HG02588 (cell line): ENCODE data around the gene HOTAIR.

Experiments
- ATAC-seq: cut with Tn5 transposase; IDR thresholded peaks from one replicate; pipeline ENCODE4 v1.9.1; 2021; ENCODE audit warnings: mild to moderate bottlenecking, moderate library complexity; ENCODE audit not compliant: unreplicated experiment

Gene HOTAIR

GRCh38 chr12:54011665-54012532, 37.1 kb upstream of the HOTAIR start:
- no peak for ATAC-seq

- ATAC-seq: no peak
Observed at GRCh38 chr12:54010972-54011664, 36.4 kb upstream of the HOTAIR start.

- ATAC-seq: no peak
Observed at GRCh38 chr12:54010053-54010971, 35.6 kb upstream of the HOTAIR start.

DNA sequence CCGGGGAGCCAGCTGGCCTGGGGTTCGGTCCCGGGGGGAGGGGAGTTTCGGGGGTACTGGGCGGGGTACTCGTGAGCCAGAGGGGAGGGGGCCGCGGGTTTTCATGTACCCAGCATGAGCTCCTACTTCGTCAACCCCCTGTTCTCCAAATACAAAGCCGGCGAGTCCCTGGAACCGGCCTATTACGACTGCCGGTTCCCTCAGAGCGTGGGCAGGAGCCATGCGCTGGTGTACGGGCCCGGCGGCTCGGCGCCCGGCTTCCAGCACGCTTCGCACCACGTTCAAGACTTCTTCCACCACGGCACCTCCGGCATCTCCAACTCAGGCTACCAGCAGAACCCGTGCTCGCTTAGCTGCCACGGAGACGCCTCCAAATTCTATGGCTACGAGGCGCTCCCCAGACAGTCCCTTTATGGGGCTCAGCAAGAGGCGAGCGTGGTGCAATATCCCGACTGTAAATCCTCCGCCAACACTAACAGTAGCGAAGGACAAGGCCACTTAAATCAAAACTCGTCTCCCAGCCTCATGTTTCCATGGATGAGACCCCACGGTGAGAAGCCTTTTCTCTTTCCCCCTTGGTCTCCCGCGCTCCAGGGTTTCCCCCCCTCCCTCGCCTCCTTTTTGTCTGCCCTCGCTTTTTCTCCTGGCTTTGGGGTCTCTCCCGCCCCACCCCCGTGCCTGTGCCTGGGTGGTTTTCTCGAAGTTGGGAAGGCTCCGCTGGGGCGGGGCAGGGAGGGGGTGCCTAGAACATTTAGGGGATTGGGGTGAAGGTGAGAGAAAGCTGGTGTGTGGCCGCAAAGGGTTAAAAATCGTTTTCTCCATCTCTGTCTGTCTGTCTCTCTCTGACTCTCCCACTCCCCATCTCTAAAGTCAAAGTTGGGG, 34.7 kb upstream of the HOTAIR start:
- no peak for ATAC-seq

- no peak for ATAC-seq
Observed at GRCh38 chr12:54008260-54008552, 33.5 kb upstream of the HOTAIR start.

GRCh38 chr12:54007538-54008259, 32.9 kb upstream of the HOTAIR start:
- ATAC-seq: no peak

DNA sequence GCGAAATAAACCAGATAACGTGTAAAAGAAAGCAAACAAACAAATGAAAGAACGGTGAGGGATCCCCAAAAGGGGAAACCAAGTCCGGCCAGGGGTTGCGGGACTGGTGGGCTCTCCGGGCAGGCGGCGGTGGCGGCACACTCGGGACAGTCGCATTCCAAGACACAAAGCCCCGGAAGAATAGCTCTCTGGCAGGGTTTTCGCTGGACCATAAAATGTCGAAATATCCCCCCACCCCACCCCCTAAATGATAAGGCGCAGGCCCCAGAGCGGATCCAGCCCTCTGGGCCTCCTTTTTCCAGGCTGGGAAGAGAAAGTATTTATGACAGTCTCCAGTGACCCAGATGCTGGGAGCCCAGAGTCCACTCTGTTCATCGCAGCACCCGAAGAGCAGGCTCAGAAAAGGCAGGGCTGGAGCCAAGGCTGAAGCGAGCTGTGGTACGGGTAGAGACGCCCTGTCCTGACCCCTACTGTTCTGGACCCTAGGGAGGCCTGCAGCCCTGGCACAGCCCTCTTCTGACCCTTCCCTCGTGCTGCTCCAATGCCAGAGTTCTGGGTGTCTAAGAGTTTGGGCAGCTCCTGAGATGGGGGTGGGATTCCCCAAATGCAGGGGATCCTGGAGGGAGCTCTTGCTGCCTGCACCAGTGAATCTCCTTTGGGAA, 31.9 kb upstream of the HOTAIR start:
- no peak for ATAC-seq

- peak; percentile 76 for ATAC-seq
Observed at GRCh38 chr12:54005853-54006558, 31.3 kb upstream of the HOTAIR start.

DNA sequence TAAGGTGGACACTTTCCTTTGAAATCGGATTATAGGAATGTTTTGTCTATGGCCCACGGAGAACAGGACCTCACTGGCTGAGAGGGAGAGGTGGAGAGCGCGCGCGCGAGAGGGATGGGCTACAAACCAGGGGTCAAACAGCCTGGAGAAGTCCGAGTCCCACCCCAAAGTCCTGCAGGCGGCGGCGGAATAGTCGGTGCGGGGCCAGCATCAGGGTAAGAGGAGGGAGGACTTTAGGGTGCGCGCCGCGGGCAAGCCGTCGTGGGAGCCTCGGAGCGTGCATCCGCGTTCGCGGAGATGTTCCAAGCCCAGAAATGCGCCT, 30.7 kb upstream of the HOTAIR start:
- ATAC-seq: no peak

- ATAC-seq: no peak
Observed at GRCh38 chr12:54004841-54005530, 30.2 kb upstream of the HOTAIR start.

DNA sequence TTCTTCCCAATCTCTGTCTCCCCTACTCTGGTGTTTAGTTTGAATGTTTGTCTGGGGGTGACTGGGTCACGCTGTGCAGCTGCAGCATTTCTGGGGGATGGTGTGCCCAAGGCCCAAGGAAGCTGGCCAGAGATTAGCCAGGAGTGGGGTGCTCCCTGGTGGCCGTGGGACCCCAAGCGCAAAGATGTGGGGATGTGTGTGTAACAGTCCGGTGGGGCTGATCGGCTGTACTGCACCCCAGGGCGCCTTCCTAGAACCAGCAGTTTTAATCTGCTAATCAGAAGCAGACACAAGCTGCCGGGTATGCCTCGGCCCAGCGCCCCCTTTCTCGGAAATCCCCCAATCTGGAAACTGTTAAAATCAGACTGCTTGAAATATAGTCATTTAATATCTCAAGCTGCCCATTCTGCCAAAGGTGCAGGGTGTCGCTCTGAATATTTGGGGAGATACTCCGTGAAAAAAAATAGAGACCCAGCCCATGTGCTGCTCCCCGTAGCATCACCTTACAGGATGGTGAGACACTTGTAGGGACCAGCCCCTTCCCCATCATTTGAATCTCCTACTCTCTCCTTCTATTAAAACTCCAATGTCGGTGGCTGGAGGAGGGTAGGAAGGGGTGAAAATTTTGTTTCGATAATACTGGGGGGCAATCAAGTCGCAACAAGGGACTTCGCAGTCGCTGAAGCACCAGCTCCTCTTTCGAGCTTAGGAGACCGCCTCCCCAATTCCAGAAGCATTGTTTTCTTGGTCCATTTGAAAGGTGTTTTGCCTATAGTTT, 29.5 kb upstream of the HOTAIR start:
- no peak for ATAC-seq

DNA sequence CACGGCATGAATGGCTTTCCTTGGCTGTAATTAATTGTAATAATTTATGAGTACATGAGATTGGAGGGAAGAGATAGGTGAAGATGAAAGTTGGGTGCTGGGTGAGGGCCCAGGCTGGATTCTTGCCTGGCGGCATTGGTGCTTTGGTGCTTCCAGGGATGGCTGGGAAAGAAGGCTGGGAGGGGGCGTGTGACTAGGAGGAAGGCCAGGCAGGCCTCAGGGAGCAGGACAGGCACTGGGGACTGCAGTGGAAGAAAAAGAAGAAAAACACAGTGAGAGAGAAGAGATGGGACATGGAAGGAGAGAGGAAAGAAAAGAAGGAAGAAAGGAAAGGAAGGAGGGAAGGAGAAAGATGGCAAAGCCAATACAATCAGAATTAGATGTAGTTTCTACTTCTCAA, 28.9 kb upstream of the HOTAIR start:
- no peak for ATAC-seq

GRCh38 chr12:54002915-54003389, 28.2 kb upstream of the HOTAIR start:
- ATAC-seq: no peak

GRCh38 chr12:54002278-54002914, 27.6 kb upstream of the HOTAIR start:
- no peak for ATAC-seq

DNA sequence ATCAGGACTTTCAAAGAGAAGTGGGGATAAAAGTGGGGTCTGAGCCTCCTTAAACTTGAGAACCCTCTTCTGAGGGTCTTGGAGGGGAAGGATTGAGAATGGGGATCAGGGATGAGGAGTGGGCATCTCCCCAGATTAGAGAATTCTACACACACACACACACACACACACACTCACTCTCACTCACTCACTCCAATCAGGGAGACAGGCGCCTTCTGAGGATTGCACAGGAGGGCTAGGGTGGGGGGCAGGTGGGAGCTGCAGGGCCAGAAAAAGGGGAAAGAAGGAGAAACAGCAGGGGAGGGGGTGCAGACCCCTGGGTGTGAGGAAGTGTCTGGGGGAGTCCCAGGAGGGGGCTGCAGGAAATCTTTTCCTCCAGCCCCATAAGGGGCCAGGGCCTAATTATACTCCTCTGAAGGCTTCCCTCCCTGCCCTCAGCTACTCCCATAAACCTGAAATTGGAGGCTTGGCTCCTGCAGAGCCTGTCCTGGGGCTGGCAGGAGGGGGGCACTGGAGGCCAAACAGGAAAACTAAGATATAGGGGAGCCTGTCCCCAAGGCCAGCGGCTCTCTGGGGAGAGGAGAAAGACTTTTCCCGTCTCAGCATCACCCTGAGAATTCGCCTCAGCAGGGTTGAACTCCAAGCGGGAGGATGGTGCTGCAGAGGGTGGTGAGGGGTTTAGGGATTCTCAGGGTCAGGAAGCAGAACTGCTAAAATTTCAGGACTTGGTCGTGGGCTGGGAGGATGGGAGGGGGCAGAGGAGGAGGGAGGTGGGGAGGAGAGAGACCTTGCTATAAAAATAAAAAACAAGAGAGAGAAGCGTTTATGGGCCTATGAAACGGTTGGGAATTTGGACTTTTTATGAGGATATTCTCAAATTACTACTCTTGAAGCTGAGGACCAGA, 26.8 kb upstream of the HOTAIR start:
- no peak for ATAC-seq
